UCSD-AML1 (cell line): ENCODE data around the gene LAMTOR3.

Experiments used
- DNase-seq: peaks from one replicate; lab custom pipeline; 2025; ENCODE audit not compliant: unreplicated experiment; lab: John Stamatoyannopoulos, UW

LAMTOR3 gene

DNA sequence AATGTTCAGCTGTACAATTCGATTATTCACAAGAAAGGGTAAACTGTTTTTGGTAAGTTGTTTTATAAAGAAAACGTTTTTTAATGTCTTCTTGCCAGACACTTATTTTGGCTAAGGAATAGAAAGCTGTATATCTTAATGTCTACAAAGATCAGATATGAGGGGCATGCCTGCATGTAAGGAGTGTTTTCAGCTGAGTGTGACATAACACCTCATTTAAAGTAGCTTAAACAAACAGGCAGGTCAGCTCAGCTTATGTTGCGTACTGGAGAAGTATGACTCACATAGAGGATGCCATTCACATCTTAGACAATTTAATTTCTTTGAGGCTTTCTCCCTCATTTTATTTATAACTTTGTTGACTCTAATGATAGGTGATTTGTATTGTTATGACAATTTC, 30.4 kb downstream of the LAMTOR3 start:
- no peak for DNase-seq

DNA sequence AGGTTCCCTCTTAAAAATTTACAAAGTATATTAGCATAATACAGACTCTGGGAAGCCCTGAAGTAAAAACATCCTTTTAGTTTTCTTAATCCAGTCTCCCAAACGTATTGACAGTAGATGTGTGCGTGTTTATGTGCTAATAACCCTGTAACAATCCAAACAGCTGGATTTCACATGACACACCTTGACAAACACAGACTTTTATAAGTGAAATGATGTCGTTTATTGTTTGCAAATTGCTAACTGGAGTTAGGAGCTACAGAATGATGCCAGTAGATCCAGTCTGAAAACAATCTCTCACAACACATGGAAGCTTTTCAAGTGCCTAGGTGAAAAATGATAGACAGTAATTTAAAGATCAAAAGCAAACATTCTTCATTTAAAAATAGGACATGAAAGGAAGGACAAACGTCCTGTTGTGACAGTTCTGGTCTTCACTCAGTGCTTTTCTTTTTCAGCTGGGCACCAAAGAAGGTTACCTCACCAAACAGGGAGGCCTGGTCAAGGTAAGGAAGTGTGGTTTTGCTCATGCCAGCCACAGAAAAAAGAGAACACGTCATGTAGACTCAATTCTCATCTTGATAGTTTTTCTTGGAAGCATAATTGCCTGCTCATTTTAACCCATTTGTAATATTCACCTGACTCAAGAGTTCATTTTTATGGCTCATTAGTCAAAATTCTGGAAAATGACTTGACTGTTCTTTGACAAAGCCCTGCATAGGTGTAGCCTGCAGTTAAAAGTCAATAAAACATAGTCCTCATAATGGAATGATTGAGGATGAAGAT, 32.9 kb downstream of the LAMTOR3 start:
- DNase-seq = no peak

DNA sequence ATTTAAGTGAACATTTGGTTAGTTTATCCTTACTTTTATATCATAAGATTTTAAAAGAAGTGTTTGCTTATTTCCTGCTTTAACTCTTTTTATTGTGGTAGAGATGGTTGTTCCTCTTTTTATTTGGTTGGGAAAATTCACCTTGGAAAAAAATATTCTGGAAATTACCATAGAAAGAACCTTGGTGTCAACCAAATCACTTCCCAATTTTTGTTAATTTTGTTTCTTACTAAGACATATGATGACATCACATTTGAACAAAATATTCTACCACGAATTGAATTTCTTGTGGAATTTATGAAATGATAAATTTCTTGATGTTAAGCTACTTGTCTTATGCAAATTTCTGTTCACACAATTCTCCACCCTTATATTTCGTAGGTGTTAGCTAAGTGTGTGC, 33.7 kb downstream of the LAMTOR3 start:
- no peak for DNase-seq

DNA sequence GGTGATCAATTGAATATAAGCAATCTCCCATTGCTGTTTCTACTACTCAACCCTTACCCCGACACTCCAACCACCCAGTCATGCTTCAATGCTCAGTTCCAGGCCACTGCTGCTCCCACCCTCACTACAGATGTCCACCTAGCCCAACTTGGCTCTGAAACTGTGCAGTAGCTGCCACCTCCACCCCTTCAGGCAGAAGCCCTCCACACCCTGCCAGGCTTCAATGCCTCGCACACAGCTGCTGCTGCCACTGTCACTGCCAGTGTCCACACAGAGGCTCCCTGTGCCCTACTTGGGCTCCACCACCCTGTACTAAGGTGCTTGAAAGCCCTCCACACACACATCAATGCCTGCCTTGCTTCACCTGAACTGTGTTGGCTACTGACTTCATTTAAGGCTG, 34.6 kb downstream of the LAMTOR3 start:
- peak; percentile 15 for DNase-seq

DNA sequence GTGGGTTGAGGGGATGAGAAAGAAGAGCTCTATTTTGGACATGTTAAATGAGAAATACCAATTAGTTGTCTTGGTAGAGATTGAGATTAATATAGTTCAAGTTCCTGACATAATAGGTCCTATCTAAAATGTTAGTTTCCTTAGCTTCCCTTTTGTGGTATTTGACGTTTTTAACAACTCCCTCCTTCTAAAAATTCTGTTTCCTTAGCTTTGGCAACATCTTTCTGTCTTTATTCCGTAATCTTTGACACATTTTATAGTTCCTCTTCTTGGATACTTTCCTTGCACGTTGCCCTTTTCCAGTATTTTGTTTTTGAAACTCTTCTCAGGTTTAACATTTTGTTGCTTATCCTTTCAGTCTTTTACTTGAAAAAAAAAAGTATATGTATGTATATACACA, 36.9 kb downstream of the LAMTOR3 start:
- DNase-seq = no peak

DNA sequence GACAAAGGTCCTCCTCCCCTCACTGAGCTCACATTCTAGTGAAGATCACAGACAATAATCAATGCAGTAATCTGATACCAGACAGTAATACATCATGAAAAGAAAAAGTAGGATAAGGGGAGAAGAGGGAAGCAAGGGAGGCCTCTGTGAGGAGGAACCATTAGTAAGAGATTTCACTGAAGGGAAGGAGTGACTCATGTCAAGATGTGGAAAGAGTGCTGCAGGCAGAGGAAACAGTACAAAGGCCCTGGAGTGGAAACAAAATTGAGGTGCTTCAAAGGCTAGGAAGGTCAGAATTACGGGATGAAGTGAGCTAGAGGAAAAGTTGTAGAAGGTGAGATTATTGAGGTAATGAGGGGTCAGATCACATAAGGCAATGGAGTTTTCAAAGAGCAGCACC, 38.1 kb downstream of the LAMTOR3 start:
- no peak for DNase-seq

DNA sequence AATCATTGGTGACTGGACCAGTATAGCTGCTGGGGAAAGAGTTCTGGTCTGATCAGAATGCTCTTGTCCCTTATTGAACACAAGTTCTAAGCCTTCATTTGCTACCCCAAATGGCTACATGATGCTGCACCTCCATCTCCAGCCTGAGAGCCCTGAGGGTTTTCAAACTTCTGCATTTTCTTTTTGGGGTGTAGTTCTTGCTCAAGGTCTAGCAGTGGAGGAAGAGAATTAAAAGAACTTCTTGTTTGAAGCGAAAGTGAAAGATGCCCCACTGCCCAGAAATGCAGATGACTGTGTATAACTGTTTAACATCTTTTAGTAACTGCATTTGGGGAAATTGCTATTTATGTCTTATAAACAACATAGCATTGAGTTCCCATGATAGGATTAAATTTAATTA, 38.5 kb downstream of the LAMTOR3 start:
- DNase-seq = peak; percentile 11

DNA sequence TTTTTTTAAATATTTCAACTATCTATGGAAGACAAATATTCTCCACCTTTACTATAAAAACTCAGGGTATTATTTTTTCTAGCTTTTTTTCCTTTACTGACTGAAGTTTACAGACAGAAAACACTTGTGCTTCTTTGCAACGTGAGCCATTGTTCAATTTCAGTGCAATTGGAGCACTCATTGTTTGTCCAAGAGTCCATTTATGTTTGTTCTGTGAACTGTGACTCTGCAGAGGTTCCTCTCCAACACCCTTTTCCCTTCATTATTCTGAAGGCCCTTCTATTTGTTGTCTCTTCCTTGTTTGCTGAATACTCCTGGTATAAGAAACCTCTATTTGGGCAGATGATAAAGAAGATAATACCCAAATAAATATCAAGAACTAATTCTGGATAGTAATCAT, 40.2 kb downstream of the LAMTOR3 start:
- no peak for DNase-seq

DNA sequence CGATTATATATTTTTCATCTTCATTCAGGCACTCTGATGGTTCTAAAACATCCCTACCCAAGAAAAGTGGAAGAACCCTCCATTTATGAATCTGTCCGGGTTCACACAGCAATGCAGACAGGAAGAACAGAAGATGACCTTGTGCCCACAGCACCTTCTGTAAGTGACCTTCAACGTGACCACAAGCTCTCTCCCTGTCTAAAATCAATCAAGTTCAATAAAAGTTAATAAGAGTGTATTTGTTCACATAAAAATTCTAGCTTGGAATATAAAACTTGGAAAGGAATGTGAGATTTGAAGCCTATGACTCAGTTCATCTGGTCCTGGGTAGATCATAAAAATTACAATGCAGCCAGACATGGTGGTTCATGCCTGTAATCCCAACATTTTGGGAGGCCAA, 41.0 kb downstream of the LAMTOR3 start:
- DNase-seq = no peak

DNA sequence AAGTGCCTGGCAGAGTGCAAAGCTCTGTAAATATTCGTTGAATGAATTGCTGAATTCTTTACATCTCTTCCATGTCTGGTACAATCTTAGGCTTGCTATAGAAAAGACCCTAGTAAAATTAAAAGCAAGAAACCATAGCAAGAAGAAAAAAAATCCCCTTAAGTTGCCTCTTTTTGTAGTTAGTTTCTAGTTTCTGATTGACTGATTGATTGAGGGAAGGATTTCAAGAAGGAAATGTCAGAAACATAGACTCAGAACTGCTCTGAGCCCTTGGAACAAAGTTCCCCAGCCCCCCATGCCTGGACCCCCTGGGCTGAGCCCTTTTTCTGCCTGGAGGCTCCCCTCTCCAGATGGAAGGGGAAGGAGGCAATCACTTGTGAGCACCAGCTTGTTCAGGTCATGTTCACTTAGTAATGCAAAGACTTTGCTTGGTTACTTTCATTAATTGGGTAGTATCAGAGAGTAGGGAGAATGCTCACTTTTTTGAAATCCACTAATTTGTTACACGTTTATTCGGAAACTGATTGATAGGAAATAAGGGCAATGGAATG, 42.0 kb downstream of the LAMTOR3 start:
- DNase-seq = no peak

DNA sequence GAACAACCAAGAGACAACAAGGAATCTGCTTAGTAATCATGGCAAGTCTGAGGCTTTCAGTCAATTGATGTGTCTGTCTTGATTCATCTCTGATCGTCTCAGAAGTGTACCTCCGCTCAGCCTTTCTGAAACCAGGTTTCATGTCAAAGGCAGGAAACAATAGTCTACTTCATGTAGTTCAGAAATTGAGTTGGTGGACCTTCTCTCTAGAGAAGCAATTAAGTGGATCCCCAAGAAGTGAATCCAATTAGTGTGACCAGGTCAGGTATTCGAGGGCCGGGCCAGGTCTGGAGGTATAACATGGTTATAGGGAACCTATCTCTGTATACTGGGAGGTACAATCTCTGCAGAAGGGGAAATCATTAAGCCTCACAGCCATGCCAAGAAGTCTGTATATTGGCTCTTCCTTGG, 45.6 kb downstream of the LAMTOR3 start:
- no peak for DNase-seq

DNA sequence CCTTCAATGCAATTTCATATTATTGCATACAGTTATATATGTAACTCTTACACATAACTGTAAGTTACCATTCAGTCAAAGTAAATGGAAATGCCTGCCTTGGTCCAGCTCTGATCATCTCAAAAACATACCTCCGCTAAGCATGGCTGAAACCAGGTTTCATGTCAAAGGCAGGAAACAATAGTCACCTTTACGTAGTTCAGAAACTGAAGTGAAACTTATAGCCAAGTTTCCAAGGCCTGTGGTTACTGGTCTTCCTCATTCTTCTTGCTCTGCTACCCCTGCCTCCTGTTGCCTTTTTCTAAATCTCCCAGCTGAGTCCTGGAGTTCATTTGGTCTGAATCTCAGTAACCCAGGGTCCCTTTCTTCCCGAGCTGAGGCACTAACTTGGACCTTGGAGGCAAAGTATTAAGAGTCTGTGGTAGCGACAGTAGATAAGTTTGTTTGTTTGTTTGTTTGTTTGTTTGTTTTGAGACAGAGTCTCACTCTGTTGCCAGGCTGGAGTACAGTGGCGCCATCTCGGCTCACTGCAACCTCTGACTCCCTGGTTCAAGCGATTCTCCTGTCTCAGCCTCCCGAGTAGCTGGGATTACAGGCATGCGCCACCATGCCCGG, 46.8 kb downstream of the LAMTOR3 start:
- DNase-seq = no peak

DNA sequence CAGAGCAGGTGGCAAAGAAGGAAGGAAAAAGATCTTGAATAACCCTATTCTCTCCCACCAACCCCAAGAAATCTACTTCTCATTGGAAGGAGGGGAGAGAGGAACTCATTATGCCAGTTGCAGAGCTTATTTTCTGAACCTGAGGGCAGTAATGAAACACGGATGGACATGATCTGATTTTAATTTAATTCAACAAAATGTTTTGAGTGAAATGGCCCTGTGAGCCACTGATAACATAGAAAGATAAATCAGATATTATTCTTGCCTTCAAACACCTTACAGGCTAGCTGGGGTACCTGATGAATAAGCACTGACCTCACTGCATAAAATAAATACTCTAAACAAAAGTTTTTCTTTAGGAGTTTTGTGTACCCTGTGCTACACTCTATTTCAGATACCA, 47.3 kb downstream of the LAMTOR3 start:
- DNase-seq = no peak

DNA sequence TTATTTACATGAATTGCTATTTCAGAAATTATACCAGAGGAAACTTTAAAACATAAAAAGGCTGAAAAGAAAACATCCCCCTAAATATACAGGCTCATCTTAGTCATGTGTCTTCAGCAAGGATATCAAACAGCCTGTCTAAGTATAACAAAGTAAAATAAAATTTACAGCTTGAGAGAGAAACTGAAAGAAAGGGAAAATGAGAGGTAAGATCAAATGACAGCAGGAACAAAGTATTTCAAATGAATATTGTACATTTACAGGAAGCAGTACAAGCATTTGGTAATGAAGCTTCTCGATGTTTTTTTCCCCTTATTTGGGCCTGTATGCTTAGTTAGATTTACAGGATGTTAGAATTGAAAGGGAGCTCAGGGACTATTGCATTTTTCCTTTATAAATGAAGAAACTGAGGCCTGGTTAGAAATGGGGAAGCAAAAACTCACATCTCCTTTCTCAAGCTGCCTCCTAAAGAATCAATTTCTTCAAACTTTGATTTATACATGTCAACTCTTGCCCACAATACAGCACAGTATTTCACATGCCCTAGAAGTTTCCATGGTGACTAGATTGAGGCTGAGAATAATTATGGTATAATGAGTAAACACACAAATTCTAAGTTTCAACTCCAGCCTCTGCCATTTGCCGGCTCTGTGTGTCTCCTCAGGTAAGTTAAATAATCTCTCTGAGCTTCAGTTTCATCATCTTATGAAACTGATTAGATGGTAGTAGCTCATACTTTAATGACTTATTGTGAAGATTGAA, 48.3 kb downstream of the LAMTOR3 start:
- no peak for DNase-seq

DNA sequence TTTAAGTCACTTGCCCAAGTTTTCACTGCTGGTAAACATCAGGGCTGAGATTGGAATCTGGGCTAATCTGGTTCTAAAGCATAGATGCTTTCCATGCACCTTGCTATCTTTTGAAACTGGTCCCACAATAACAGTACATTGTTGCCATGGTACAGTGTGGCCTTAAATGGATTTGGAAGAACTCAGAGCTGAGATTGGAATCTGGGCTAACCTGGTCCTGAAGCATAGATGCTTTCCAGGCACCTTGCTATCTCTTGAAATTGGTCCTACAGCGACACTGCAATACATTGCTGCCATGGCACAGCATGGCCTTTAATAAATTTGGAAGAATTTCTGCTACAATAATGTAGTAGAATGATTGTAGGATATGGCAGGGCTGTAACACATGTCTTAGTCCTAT, 49.0 kb downstream of the LAMTOR3 start:
- no peak for DNase-seq

DNA sequence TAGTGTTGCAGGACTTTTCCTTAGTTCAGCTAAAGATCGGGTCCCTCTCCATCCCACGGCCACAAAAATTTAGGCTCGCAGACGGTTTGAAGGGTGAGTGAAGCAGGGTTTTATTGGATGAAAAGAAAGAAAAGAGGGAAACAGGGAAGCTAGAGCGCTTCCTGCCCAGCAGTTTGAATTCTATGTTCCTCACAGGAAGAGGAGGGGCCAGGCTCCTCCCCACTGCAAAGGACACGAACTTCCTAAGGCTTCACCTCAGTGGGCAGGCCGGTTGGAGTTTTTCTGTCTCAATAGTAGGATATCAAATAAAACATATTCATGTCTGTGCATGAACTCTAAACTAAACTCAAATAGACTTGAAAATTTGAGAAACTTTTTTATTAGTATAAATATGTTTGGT, 50.2 kb downstream of the LAMTOR3 start:
- no peak for DNase-seq

DNA sequence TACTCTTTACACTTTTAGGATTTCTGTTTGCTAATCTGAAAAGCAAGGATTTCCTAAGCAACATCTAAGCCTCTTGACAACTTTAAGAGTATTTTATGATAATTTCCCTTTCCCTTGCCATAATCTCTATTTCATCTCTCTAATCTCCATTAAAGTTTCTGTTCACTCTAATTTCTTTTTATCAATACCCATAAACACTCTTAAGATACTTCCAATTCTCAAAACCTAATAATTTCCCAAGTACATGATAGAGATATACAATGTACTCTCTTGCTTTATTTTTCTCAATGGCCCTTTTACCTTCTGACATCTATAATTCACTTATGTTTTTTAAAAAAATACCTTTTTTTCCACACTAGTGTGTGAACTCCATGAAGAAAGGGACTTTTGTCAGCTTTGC, 50.8 kb downstream of the LAMTOR3 start:
- no peak for DNase-seq

DNA sequence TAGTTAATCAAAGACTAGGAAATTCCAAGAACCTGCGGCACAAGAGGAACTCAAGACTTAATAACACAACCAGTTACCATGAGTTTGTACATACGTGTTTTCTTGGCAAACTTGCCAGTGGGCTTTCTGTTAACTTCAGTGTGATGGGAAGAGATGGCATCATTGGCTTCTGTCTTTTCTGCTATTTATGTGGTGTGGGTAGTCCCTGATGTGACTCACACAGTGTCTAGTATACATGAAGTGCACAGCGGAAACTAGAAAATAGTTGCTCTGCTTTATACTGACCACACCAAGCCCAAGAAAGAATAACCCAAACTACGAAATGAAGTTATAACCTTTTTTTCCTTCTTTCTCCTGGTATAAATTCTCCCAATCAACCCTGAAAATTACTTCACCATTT, 53.1 kb downstream of the LAMTOR3 start:
- DNase-seq = no peak

DNA sequence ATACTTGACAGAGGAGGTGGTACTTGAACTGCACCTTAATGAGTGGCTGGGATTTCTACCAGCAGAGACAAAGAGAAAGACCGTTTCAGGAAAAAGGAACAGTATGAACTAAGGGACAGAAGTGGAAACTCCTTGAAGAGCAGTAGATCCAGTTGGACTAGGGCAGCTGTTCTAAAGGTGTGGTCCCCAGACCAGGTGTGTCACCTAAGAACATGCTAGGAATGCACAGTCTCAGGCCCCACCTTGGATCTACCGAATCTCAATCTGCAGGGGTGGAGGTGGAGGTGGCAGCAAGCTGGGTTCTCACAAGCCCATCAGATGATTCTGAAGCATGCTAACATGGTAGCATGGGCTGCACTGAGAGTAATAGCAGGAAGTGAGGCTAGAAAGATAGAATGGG, 55.3 kb downstream of the LAMTOR3 start:
- no peak for DNase-seq

DNA sequence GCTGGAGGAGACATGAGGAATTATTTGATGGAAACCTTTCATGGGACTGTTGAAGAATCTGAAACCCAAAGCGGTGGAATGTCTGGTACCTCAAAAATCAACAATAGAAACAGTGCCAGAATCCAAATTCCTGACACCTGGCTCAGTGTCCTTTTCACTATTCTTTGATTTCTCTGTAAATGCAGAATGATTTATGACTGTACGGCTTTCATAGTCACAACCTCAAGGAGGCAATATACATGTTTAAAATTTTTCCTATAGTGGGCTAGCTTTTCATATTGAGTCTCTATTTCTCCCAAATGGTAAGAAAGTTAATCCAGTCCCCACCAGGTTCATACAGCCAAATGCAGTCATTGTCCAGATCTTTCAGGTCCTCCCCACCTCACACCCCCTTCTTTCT, 58.3 kb downstream of the LAMTOR3 start:
- DNase-seq = no peak

DNA sequence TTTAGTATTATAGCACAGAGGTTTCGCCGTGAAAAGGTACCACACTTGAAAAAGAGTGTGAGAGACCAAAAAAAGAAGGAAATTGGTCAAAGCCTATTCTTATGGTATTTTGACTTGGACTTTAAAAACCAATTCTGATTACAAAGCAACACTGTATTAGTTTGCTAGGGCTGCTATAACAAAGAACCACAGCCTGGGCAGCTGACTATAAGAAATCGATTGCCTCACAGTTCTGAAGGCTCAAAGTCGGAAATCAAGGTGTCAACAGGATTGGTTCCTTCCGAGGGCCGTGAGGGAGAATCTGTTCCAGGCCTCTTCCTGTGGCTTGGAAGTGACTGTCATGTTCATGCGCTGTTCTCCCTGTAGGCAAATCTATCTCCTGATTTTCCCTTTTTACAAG, 59.7 kb downstream of the LAMTOR3 start:
- no peak for DNase-seq

DNA sequence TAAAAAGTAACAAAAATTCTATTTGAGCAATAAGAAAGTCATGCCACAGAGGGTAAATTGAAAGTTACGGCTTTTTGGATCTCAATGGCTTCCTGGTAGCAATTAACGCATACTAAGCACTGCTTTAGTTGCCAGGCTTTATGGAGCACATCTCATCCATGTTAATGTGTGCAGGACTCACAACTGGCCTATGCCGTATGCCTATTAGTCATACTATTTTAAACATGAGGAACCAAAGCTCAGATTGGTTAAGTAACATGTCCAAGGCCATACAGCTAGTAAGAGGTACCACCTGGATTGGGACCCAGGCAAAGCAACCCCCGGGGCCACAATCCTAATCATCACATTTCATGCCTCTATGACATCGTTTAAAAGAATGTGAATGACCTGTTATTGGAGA, 60.5 kb downstream of the LAMTOR3 start:
- DNase-seq = no peak
